Muscle layer of duodenum (tissue), 2 donors: ENCODE measurements around the gene ARNT2.

Experiments used
- H3K27ac ChIP-seq: one replicate; pipeline ENCODE4 v1.7.0; 2013; ENCODE audit warnings: mild to moderate bottlenecking, low read length
- H3K27me3 ChIP-seq: one replicate; pipeline ENCODE4 v1.7.0; 2013; ENCODE audit warnings: low read depth, mild to moderate bottlenecking, control low read depth, low read length
- H3K36me3 ChIP-seq, 2 donors: one replicate each; pipeline ENCODE4 v1.7.0; 2013; ENCODE audit warnings: low read length in 2 of 2, control low read depth in 1 of 2, mild to moderate bottlenecking in 1 of 2; ENCODE audit not compliant: insufficient read depth in 2 of 2, control insufficient read depth in 1 of 2
- H3K4me1 ChIP-seq, 2 donors: one replicate each; pipeline ENCODE4 v1.7.0; 2013; ENCODE audit warnings: low read length in 2 of 2, mild to moderate bottlenecking in 2 of 2, control low read depth in 1 of 2, moderate library complexity in 1 of 2; ENCODE audit not compliant: insufficient read depth in 2 of 2, control insufficient read depth in 1 of 2
- H3K4me3 ChIP-seq, 2 donors: one replicate each; pipeline ENCODE4 v1.7.0; 2013; ENCODE audit warnings: low read length in 2 of 2, low read depth in 1 of 2, mild to moderate bottlenecking in 1 of 2
- H3K9me3 ChIP-seq, 2 donors: one replicate each; pipeline ENCODE4 v1.7.0; 2013; ENCODE audit warnings: low read length in 2 of 2, control low read depth in 1 of 2, mild to moderate bottlenecking in 1 of 2; ENCODE audit not compliant: control insufficient read depth in 1 of 2
- donor health status: healthy.

ARNT2 gene

GRCh38 chr15:80468796-80469195, 64.6 kb downstream of the ARNT2 start:
- Histone ChIP-seq H3K36me3 (peaks cover 0 to 7% of the 10 kb centered on the region in 2 donors), H3K4me1 (no peaks in the 10 kb centered on the region), H3K4me3 (no peak overlapping the region), H3K9me3 (no peaks in the 10 kb centered on the region), H3K27me3 (no peaks in the 10 kb centered on the region), H3K27ac (no peak overlapping the region)

- Histone ChIP-seq H3K36me3 (peaks cover 0 to 7% of the 10 kb centered on the region in 2 donors), H3K27me3 (no peaks in the 10 kb centered on the region), H3K27ac (no peak overlapping the region), H3K4me3 (no peak overlapping the region), H3K9me3 (no peaks in the 10 kb centered on the region), H3K4me1 (no peaks in the 10 kb centered on the region)
Measured at GRCh38 chr15:80471881-80472280, 67.7 kb downstream of the ARNT2 start.

GRCh38 chr15:80473286-80474223, 69.4 kb downstream of the ARNT2 start:
- Histone ChIP-seq H3K9me3 (no peaks in the 10 kb centered on the region), H3K36me3 (peaks cover 0 to 7% of the 10 kb centered on the region in 2 donors), H3K27me3 (no peaks in the 10 kb centered on the region), H3K27ac (no peak overlapping the region), H3K4me1 (no peaks in the 10 kb centered on the region), H3K4me3 (no peak overlapping the region)

GRCh38 chr15:80474224-80475215, 70.3 kb downstream of the ARNT2 start:
- H3K4me3 ChIP-seq = no peak overlapping the region
- H3K36me3 ChIP-seq = peaks cover 0 to 7% of the 10 kb centered on the region in 2 donors
- no peaks in the 10 kb centered on the region for H3K27me3 ChIP-seq
- no peaks in the 10 kb centered on the region for H3K4me1 ChIP-seq
- H3K27ac ChIP-seq = no peak overlapping the region
- H3K9me3 ChIP-seq = no peaks in the 10 kb centered on the region

GRCh38 chr15:80475572-80475971, 71.4 kb downstream of the ARNT2 start:
- no peak overlapping the region for H3K27ac ChIP-seq
- H3K4me1 ChIP-seq = peaks cover 7 to 9% of the 10 kb centered on the region in 2 donors

GRCh38 chr15:80476036-80476435, 71.9 kb downstream of the ARNT2 start:
- H3K4me1 ChIP-seq = peaks cover 7 to 14% of the 10 kb centered on the region in 2 donors
- no peak overlapping the region for H3K4me3 ChIP-seq
- H3K9me3 ChIP-seq = no peaks in the 10 kb centered on the region
- H3K36me3 ChIP-seq = no peaks in the 10 kb centered on the region
- no peak overlapping the region for H3K27ac ChIP-seq
- H3K27me3 ChIP-seq = no peaks in the 10 kb centered on the region

More at GRCh38 chr15:80475572-80475971, 71.4 kb downstream of the ARNT2 start:
- Histone ChIP-seq H3K9me3 (no peaks in the 10 kb centered on the region), H3K4me3 (no peak overlapping the region), H3K36me3 (peaks cover 0 to 4% of the 10 kb centered on the region in 2 donors), H3K27me3 (no peaks in the 10 kb centered on the region)

GRCh38 chr15:80478075-80478474, 73.9 kb downstream of the ARNT2 start:
- H3K9me3 ChIP-seq = no peaks in the 10 kb centered on the region
- H3K4me1 ChIP-seq = peaks cover 7 to 33% of the 10 kb centered on the region in 2 donors
- no peaks in the 10 kb centered on the region for H3K36me3 ChIP-seq
- no peak overlapping the region for H3K27ac ChIP-seq
- no peaks in the 10 kb centered on the region for H3K27me3 ChIP-seq
- no peak overlapping the region for H3K4me3 ChIP-seq

- Histone ChIP-seq H3K4me1 (peaks cover 13 to 44% of the 10 kb centered on the region in 2 donors), H3K27me3 (no peaks in the 10 kb centered on the region), H3K27ac (no peak overlapping the region), H3K36me3 (no peaks in the 10 kb centered on the region), H3K9me3 (no peaks in the 10 kb centered on the region), H3K4me3 (no peak overlapping the region)
Measured at GRCh38 chr15:80479191-80479590, 75.0 kb downstream of the ARNT2 start.

GRCh38 chr15:80480171-80480811, 76.1 kb downstream of the ARNT2 start:
- no peaks in the 10 kb centered on the region for H3K27me3 ChIP-seq
- H3K4me3 ChIP-seq = no peak overlapping the region
- H3K27ac ChIP-seq = no peak overlapping the region
- H3K36me3 ChIP-seq = no peaks in the 10 kb centered on the region
- no peaks in the 10 kb centered on the region for H3K9me3 ChIP-seq
- peaks cover 13 to 55% of the 10 kb centered on the region in 2 donors for H3K4me1 ChIP-seq

GRCh38 chr15:80480909-80481308, 76.7 kb downstream of the ARNT2 start:
- no peaks in the 10 kb centered on the region for H3K36me3 ChIP-seq
- no peaks in the 10 kb centered on the region for H3K27me3 ChIP-seq
- peaks cover 13 to 58% of the 10 kb centered on the region in 2 donors for H3K4me1 ChIP-seq
- no peak overlapping the region for H3K27ac ChIP-seq
- H3K9me3 ChIP-seq = no peaks in the 10 kb centered on the region
- H3K4me3 ChIP-seq = no peak overlapping the region
